ENCODE results near the gene POLDIP3. TPM values are rescaled to one million over a fixed set of nuclear protein-coding genes. Genes with fewer than 3 reads are reported as not detected.
"Not testable (repeated sequence)": the region's sequence is repeated elsewhere in the genome, so short reads cannot be mapped to it uniquely, and the experiment has no call there.

POLDIP3 gene
- total RNA-seq, 4 donors from 2014 or later, result 30.6 to 50.7 (median 37.2) TPM

- Histone ChIP-seq H3K4me3 (no peak overlapping the region), H3K36me3 (no peaks in the 10 kb centered on the region), H3K27ac (no peak overlapping the region), H3K27me3 (peaks cover 13% of the 10 kb centered on the region), H3K4me1 (peaks cover 0 to 16% (median 0%) of the 10 kb centered on the region in 3 donors), H3K9me3 (no peaks in the 10 kb centered on the region)
- 57 to 84% methylated on average over 2 to 9 of the region's 11 CpGs for WGBS, 2 donors (ENCODE audit: low coverage in 1 of 2)
- no peak for ATAC-seq
- no peak for TF ChIP-seq POLR2AphosphoS5 (IDR thresholded peaks at IDR 0.05)
- no peak for TF ChIP-seq EP300 (IDR thresholded peaks at IDR 0.05)
- no peak for TF ChIP-seq POLR2A (IDR thresholded peaks at IDR 0.05)
- TF ChIP-seq CTCF (IDR thresholded peaks at IDR 0.05), result no peak
These were observed 65.2 kb downstream of the POLDIP3 start for GRCh38 chr22:42549331-42550060.

- Histone ChIP-seq H3K4me1 (peaks cover 0 to 9% (median 0%) of the 10 kb centered on the region in 3 donors), H3K9me3 (no peaks in the 10 kb centered on the region), H3K4me3 (no peak overlapping the region), H3K27ac (no peak overlapping the region), H3K27me3 (peaks cover 13% of the 10 kb centered on the region), H3K36me3 (no peaks in the 10 kb centered on the region)
- ATAC-seq, result no peak
- WGBS, 2 donors (ENCODE audit: low coverage in 1 of 2), result 68 to 71% methylated on average over 10 to 17 of the region's 19 CpGs
- TF ChIP-seq POLR2AphosphoS5 (IDR thresholded peaks at IDR 0.05) (no peak), POLR2A (IDR thresholded peaks at IDR 0.05) (no peak), EP300 (IDR thresholded peaks at IDR 0.05) (no peak), CTCF (IDR thresholded peaks at IDR 0.05) (no peak)
These were observed 65.9 kb downstream of the POLDIP3 start for GRCh38 chr22:42548597-42549330.

- H3K36me3 ChIP-seq, H3K27ac ChIP-seq, ATAC-seq, H3K4me1 ChIP-seq, H3K9me3 ChIP-seq, H3K4me3 ChIP-seq: not testable (repeated sequence)
- peaks cover 13% of the 10 kb centered on the region for H3K27me3 ChIP-seq
- 23 to 66% methylated on average over 6 of the region's 6 CpGs for WGBS, 2 donors (ENCODE audit: low coverage in 1 of 2)
These were observed 66.6 kb downstream of the POLDIP3 start for GRCh38 chr22:42548126-42548525.

GRCh38 chr22:42547562-42547961 lies 67.1 kb downstream of the POLDIP3 start:
- TF ChIP-seq EP300 (IDR thresholded peaks at IDR 0.05) (no peak), POLR2AphosphoS5 (IDR thresholded peaks at IDR 0.05) (no peak), POLR2A (IDR thresholded peaks at IDR 0.05) (no peak), CTCF (IDR thresholded peaks at IDR 0.05) (no peak)
- ATAC-seq, result no peak
- Histone ChIP-seq H3K9me3 (no peaks in the 10 kb centered on the region), H3K4me3 (no peak overlapping the region), H3K36me3 (no peaks in the 10 kb centered on the region), H3K27ac (no peak overlapping the region), H3K27me3 (peaks cover 13% of the 10 kb centered on the region), H3K4me1 (no peaks in the 10 kb centered on the region)
- WGBS, 2 donors (ENCODE audit: low coverage in 1 of 2), result 47 to 74% methylated on average over 6 to 9 of the region's 9 CpGs

GRCh38 chr22:42544686-42545085 lies 70.0 kb downstream of the POLDIP3 start:
- H3K4me3 ChIP-seq, result no peak overlapping the region
- H3K36me3 ChIP-seq, result no peaks in the 10 kb centered on the region
- peaks cover 11% of the 10 kb centered on the region for H3K27me3 ChIP-seq
- no peaks in the 10 kb centered on the region for H3K4me1 ChIP-seq
- WGBS, 2 donors (ENCODE audit: low coverage in 1 of 2), result 7 to 12% methylated on average over 1 to 2 of the region's 2 CpGs
- ATAC-seq, result no peak
- no peak for TF ChIP-seq EP300 (IDR thresholded peaks at IDR 0.05)
- H3K27ac ChIP-seq, result no peak overlapping the region
- no peaks in the 10 kb centered on the region for H3K9me3 ChIP-seq

GRCh38 chr22:42539236-42539771 lies 75.4 kb downstream of the POLDIP3 start:
- peak; percentile 83 for ATAC-seq
- H3K9me3 ChIP-seq, H3K4me3 ChIP-seq, H3K27me3 ChIP-seq, H3K4me1 ChIP-seq, H3K36me3 ChIP-seq: not testable (repeated sequence)
- H3K27ac ChIP-seq, result peak overlapping the region in 3 of 4 donors; percentile 3 to 55 (median 27)
- WGBS, 2 donors (ENCODE audit: low coverage in 1 of 2), result 43% methylated on average over 3 of the region's 11 CpGs; no CpG with 5 or more reads in 1 of the 2 donors

GRCh38 chr22:42537199-42537831 lies 77.4 kb downstream of the POLDIP3 start:
- not testable (repeated sequence) for H3K36me3 ChIP-seq, H3K27me3 ChIP-seq, H3K4me1 ChIP-seq, H3K4me3 ChIP-seq, H3K9me3 ChIP-seq
- 33 to 38% methylated on average over 1 to 8 of the region's 14 CpGs for WGBS, 2 donors (ENCODE audit: low coverage in 1 of 2)
- peak; percentile 84 for ATAC-seq
- peak overlapping the region in 2 of 4 donors; percentile 26 to 50 for H3K27ac ChIP-seq

GRCh38 chr22:42536634-42537033 lies 78.0 kb downstream of the POLDIP3 start:
- H3K27me3 ChIP-seq, H3K9me3 ChIP-seq, H3K4me3 ChIP-seq, H3K36me3 ChIP-seq, ATAC-seq, H3K4me1 ChIP-seq: not testable (repeated sequence)
- 91 to 98% methylated on average over 9 to 13 of the region's 18 CpGs for WGBS, 2 donors (ENCODE audit: low coverage in 1 of 2)
- peak overlapping the region in 1 of 4 donors; percentile 27 for H3K27ac ChIP-seq

Data from gastroesophageal sphincter (tissue), 4 donors.